ENCODE data around the gene PGLYRP2. TPM values are rescaled to one million over a fixed set of nuclear protein-coding genes. Genes with fewer than 3 reads are reported as not detected.

PGLYRP2 gene
- total and polyA plus RNA-seq, 2 of the 13 experiments (the other 11 are each of a cell fraction or from before 2014, with no cell fraction given) = 0.04 to 1.0 TPM

- TF ChIP-seq HMGXB3 (CRISPR knock-in tag; IDR thresholded peaks at IDR 0.05; ENCODE audit: borderline replicate concordance) = no peak
- TF ChIP-seq STAT6 (CRISPR knock-in tag; IDR thresholded peaks at IDR 0.05; ENCODE audit: borderline replicate concordance) = no peak
- TF ChIP-seq ZNF891 (CRISPR knock-in tag; IDR thresholded peaks at IDR 0.05) = no peak
- TF ChIP-seq CEBPZ (IDR thresholded peaks at IDR 0.05; ENCODE audit: low read length) = no peak
- TF ChIP-seq NONO (IDR thresholded peaks at IDR 0.05) = no peak
- TF ChIP-seq NONO (CRISPR knock-in tag; conservative IDR thresholded peaks at IDR 0.05) = no peak
- no peak; the same call in 1 of the 2 replicates for TF ChIP-seq ZNF263 (CRISPR knock-in tag; IDR thresholded peaks at IDR 0.05)
- no peak; the same call in 1 of the 2 replicates for TF ChIP-seq CSRNP1 (CRISPR knock-in tag; IDR thresholded peaks at IDR 0.05)
- peak; percentile 26; the same call in 1 of the 2 replicates for TF ChIP-seq SIN3A (IDR thresholded peaks at IDR 0.05; ENCODE audit: borderline replicate concordance, low read depth, low read length)
- no peak for TF ChIP-seq HOXA7 (CRISPR knock-in tag; IDR thresholded peaks at IDR 0.05)
- no peak for TF ChIP-seq ATF5 (CRISPR knock-in tag; IDR thresholded peaks at IDR 0.05; ENCODE audit: low read depth)
- no peak for TF ChIP-seq NFYC (CRISPR knock-in tag; IDR thresholded peaks at IDR 0.05)
- peak; percentile 86 for TF ChIP-seq SALL2 (CRISPR knock-in tag; IDR thresholded peaks at IDR 0.05)
- TF ChIP-seq NCOA5 (CRISPR knock-in tag; IDR thresholded peaks at IDR 0.05) = no peak
- TF ChIP-seq ZKSCAN1 (IDR thresholded peaks at IDR 0.05; ENCODE audit: low read length) = no peak
These were observed 46.4 kb downstream of the PGLYRP2 start (continued) for GRCh38 chr19:15432629-15433518.
